HG03565 (cell line): Measurements from ENCODE around the gene ZNF138.

Experiments used
- ATAC-seq: cut with Tn5 transposase; IDR thresholded peaks from one replicate; pipeline ENCODE4 v1.9.1; 2021; ENCODE audit warnings: mild to moderate bottlenecking, moderate library complexity; ENCODE audit not compliant: unreplicated experiment

The ZNF138 gene

GRCh38 chr7:64874562-64875250 is 80.5 kb downstream of the ZNF138 start:
- no peak for ATAC-seq

GRCh38 chr7:64875258-64875657 is 81.0 kb downstream of the ZNF138 start:
- no peak for ATAC-seq

GRCh38 chr7:64875658-64876406 is 81.6 kb downstream of the ZNF138 start:
- ATAC-seq, result no peak

- no peak for ATAC-seq
These were observed 82.8 kb downstream of the ZNF138 start for GRCh38 chr7:64876792-64877713.

GRCh38 chr7:64877714-64878610 is 83.7 kb downstream of the ZNF138 start:
- no peak for ATAC-seq

GRCh38 chr7:64878684-64879083 is 84.5 kb downstream of the ZNF138 start:
- ATAC-seq, result no peak

GRCh38 chr7:64879086-64879730 is 85.0 kb downstream of the ZNF138 start:
- no peak for ATAC-seq

- no peak for ATAC-seq
These were observed 85.6 kb downstream of the ZNF138 start for GRCh38 chr7:64879800-64880199.

GRCh38 chr7:64880322-64881297 is 86.4 kb downstream of the ZNF138 start:
- no peak for ATAC-seq

GRCh38 chr7:64881461-64882287 is 87.4 kb downstream of the ZNF138 start:
- no peak for ATAC-seq

GRCh38 chr7:64882341-64883112 is 88.3 kb downstream of the ZNF138 start:
- ATAC-seq, result no peak
